HFF-Myc (cell line): ENCODE data around the gene MYL11.
A peak's percentile ranks its signal among the peaks of the same experiment; 100 is the strongest.

ENCODE experiments used
- DNase-seq: peaks from one replicate; pipeline ENCODE4 v3.0.0-alpha.2; 2011; ENCODE audit warnings: low read depth; ENCODE audit errors: extremely low read depth
- H3K4me3 ChIP-seq: replicated peaks from 2 replicates; pipeline ENCODE4 v1.5.1; 2011; ENCODE audit warnings: low read depth, mild to moderate bottlenecking, control low read depth, low read length
- TF ChIP-seq, protein P1 (sequence below): IDR thresholded peaks from 2 replicates; pipeline ENCODE4 v1.5.1; 2012; ENCODE audit warnings: mild to moderate bottlenecking, low read depth, low read length, control low read depth; ENCODE audit errors: missing control alignments

The MYL11 gene

DNA sequence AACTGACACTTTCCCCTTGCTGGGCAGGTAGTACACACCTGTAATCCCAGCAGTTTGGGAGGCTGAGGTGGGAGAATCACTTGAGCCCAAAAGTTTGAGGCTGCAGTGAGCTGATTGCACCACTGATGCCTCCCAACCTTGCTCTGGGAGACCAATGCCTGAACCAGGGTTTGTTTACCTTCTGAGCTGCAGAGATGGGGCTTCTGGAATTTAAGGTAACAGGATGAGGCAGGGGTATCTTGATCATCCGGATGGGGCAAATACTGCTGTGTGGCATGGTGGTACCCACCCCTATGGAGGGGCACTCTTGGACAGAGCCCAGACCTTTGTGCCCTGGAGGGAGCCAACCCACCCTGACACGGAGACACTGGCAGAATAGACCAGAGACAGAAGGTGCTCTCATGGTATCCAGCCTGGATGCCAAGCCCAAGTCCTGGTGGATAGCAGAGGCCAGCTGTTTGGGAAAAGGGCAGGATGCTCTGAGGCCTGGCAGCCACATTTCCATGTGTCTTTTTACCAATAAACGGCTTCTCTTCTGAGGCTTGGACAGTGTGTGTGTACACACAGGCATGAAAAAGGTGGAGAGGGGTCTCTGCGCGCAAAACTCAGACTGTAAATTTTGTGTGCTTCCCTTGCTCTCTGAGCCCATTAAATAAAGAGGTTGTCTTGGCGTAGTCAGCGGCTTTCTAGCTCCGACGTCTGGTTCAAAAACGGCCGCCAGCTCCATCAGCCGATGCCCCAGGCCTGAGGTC is 25.0 kb downstream of the MYL11 start:
- peak overlapping the region; percentile 40 for H3K4me3 ChIP-seq
- no peak for DNase-seq
- TF ChIP-seq, protein P1, sequence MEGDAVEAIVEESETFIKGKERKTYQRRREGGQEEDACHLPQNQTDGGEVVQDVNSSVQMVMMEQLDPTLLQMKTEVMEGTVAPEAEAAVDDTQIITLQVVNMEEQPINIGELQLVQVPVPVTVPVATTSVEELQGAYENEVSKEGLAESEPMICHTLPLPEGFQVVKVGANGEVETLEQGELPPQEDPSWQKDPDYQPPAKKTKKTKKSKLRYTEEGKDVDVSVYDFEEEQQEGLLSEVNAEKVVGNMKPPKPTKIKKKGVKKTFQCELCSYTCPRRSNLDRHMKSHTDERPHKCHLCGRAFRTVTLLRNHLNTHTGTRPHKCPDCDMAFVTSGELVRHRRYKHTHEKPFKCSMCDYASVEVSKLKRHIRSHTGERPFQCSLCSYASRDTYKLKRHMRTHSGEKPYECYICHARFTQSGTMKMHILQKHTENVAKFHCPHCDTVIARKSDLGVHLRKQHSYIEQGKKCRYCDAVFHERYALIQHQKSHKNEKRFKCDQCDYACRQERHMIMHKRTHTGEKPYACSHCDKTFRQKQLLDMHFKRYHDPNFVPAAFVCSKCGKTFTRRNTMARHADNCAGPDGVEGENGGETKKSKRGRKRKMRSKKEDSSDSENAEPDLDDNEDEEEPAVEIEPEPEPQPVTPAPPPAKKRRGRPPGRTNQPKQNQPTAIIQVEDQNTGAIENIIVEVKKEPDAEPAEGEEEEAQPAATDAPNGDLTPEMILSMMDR = no peak

DNA sequence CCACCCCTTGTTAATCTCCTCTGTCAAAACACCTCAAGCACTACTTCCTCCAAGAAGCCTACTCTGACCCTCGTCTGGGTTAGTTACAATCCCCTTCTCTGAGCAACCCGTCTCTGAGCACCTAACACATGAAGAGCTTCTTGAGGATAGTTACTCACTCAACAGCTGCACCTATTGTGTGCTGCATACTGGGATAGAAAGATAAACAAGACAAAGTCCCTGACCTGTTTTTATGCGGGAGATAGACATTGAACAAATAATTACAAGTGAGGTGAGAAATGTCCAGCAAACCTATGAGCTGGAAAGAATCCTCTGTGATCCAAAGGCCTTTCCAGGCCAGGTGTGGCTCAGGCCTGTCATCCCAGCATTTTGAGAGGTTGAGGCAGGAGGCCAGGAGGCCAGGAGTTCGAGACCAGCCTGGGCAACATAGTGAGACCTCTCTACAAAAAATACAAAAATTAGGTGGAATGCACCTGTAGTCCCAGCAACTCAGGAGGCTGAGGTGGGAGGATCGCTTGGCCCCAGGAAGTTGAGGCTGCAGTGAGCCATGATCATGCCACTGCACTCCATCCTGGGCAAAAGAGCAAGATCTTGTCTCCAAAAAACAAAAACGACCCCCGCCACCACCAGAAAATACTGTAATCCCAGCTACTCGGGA is 27.3 kb downstream of the MYL11 start:
- no peak for DNase-seq
- TF ChIP-seq, protein P1 = no peak
- H3K4me3 ChIP-seq = no peak overlapping the region

DNA sequence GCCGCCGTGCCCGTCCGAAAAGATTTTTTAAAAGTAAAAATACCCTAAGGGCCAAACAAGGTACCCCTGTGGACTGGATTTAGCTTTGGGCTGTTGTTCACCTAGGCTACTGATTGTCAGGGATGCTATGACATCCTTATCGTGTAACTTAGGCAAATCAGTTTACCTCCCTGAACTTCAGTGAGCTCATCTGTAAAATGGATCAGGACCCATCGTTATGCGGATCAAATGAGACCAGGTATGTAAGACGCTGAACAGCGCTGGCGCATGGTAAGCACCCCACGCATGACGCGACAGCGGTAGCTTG is 32.1 kb downstream of the MYL11 start:
- TF ChIP-seq, protein P1 = no peak
- DNase-seq = no peak
- peak overlapping the region; percentile 76 for H3K4me3 ChIP-seq

DNA sequence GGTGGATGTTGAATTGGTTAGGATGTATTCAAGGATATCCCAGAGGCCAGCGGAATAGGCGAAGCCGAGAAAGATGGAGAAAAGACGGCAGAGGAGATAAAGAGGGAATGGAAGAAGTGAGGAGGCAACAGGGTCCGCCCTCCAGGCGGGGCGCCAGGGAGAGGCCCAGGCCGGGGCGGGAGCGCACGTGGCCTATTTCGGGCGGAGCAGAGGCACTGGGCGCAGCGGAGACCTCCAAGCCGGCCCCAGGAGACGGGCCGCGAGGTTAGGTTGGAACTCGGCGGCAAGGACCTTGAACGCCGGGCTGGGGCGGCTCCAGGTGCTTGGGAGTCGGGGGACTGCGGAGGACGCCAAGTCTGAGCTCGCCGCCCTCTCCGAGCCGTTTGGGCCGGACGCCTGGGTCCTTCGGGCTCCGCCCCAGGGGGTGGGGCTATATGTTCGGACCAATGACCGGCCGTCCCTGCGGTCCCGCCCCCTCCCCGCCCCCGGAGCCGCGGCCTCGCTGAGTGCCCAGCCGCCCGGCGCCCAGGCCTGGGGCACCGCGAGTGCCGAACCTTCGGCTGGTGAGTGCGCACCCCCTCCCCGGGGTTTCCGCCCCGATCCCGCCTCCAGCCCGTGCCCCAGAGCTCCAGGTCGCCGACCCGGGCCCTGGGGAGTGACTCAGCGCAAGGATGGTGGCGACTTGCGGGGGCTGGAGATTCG is 32.7 kb downstream of the MYL11 start, which contains the start of gene ZNF771:
Gene ZNF771, plus strand, starts transcription at position 505 of the 702 bp plus-strand sequence. CDS start 448 bp downstream, outside the sequence.
- TF ChIP-seq, protein P1 = no peak
- no peak for DNase-seq
- H3K4me3 ChIP-seq = peak within 1 kb of the TSS; percentile 76

DNA sequence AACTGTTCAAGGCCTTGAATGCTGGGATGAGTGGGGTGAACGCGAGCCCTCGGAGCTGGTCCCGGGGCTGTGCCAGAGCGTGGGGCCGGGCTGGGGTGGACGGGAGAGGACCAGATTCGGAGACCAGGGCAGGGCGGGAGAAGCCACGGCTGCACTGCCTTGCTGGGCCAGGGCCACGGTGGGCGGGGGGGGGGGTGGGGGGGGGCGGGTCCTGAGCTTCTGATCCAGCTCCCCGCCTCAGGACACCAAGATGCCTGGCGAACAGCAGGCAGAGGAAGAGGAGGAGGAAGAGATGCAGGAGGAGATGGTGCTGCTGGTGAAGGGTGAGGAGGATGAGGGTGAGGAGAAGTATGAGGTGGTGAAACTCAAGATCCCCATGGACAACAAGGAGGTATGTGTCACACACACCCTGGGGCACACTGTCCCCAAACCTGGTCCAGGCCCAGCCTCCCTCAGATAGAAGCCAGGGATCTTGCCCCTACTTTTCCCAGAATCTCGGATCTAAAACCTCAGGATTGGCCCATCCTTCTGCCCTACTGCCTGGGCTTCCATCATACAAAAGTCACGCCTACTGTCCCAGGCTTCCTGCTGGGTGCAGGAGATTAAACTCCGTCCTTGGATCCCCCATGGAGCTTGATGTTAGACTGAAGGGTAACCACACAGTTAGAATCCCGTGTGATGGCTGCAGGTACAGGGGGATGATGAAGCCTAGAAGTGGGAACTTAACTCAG is 33.4 kb downstream of the MYL11 start:
- peak overlapping the region; percentile 76 for H3K4me3 ChIP-seq
- TF ChIP-seq, protein P1 = no peak
- no peak for DNase-seq
